GM03348 (cell line): Measurements from ENCODE around the gene AHI1.
"Not testable (repeated sequence)": the region's sequence is repeated elsewhere in the genome, so short reads cannot be mapped to it uniquely, and the experiment has no call there.

Source experiments
- DNase-seq: peaks from one replicate; pipeline ENCODE4 v3.0.0; 2012; ENCODE audit warnings: low spot score

Gene AHI1

GRCh38 chr6:135390458-135390857 is 107.1 kb downstream of the AHI1 start:
- DNase-seq: no peak

- no peak for DNase-seq
Observed at GRCh38 chr6:135385299-135385698, 112.2 kb downstream of the AHI1 start.

GRCh38 chr6:135383766-135384165 is 113.8 kb downstream of the AHI1 start:
- DNase-seq: no peak

GRCh38 chr6:135383301-135383700 is 114.2 kb downstream of the AHI1 start:
- no peak for DNase-seq

GRCh38 chr6:135382182-135382628 is 115.3 kb downstream of the AHI1 start:
- no peak for DNase-seq

GRCh38 chr6:135380793-135381192 is 116.7 kb downstream of the AHI1 start:
- DNase-seq: no peak

GRCh38 chr6:135379647-135380046 is 117.9 kb downstream of the AHI1 start:
- DNase-seq: no peak

GRCh38 chr6:135372758-135373157 is 124.8 kb downstream of the AHI1 start:
- no peak for DNase-seq

GRCh38 chr6:135363622-135364021 is 133.9 kb downstream of the AHI1 start:
- not testable (repeated sequence) for DNase-seq

- no peak for DNase-seq
Observed at GRCh38 chr6:135362124-135362523, 135.4 kb downstream of the AHI1 start.

GRCh38 chr6:135360222-135360621 is 137.3 kb downstream of the AHI1 start:
- no peak for DNase-seq

- DNase-seq: peak; percentile 7
Observed at GRCh38 chr6:135358985-135359384, 138.6 kb downstream of the AHI1 start.

GRCh38 chr6:135358251-135358821 is 139.2 kb downstream of the AHI1 start:
- peak; percentile 74 for DNase-seq

GRCh38 chr6:135354407-135354806 is 143.1 kb downstream of the AHI1 start:
- DNase-seq: no peak

- no peak for DNase-seq
Observed at GRCh38 chr6:135353113-135353512, 144.4 kb downstream of the AHI1 start.

- DNase-seq: no peak
Observed at GRCh38 chr6:135351635-135352034, 145.9 kb downstream of the AHI1 start.

GRCh38 chr6:135347887-135348286 is 149.7 kb downstream of the AHI1 start:
- no peak for DNase-seq

- peak; percentile 39 for DNase-seq
Observed at GRCh38 chr6:135346747-135347146, 150.8 kb downstream of the AHI1 start.

- DNase-seq: no peak
Observed at GRCh38 chr6:135344526-135344925, 153.0 kb downstream of the AHI1 start.

GRCh38 chr6:135339920-135340319 is 157.6 kb downstream of the AHI1 start:
- not testable (repeated sequence) for DNase-seq

GRCh38 chr6:135334169-135334568 is 163.4 kb downstream of the AHI1 start:
- DNase-seq: no peak

- DNase-seq: peak; percentile 12
Observed at GRCh38 chr6:135331002-135331401, 166.5 kb downstream of the AHI1 start.

- DNase-seq: no peak
Observed at GRCh38 chr6:135329851-135330803, 167.4 kb downstream of the AHI1 start.
